NCI-H187 treated with DMSO at 0.1 percent for 48 hours (cell line): ENCODE measurements around the gene FCN3.

Source experiments
- DNase-seq: peaks from one replicate; lab custom pipeline; 2025; lab: John Stamatoyannopoulos, UW

Gene FCN3

GRCh38 chr1:27380224-27380623, 5.6 kb upstream of the FCN3 start:
- DNase-seq, result no peak

- no peak for DNase-seq
These were observed 5.0 kb upstream of the FCN3 start for GRCh38 chr1:27379564-27380122.

- DNase-seq, result no peak
These were observed 3.3 kb upstream of the FCN3 start for GRCh38 chr1:27377760-27378495.

GRCh38 chr1:27372808-27373690, 1.6 kb downstream of the FCN3 start:
- no peak for DNase-seq

- no peak for DNase-seq
These were observed 2.4 kb downstream of the FCN3 start for GRCh38 chr1:27372022-27372807.

GRCh38 chr1:27368869-27369582, 5.6 kb downstream of the FCN3 start:
- DNase-seq, result no peak

- DNase-seq, result no peak
These were observed 7.4 kb downstream of the FCN3 start for GRCh38 chr1:27367160-27367650.

GRCh38 chr1:27366411-27367159, 8.0 kb downstream of the FCN3 start, which contains the start of gene MAP3K6:
MAP3K6 (minus strand) TSS chr1:27366961; CDS start chr1:27366597, 364 bp downstream.
- DNase-seq, result peak; percentile 9

- DNase-seq, result no peak
These were observed 8.6 kb downstream of the FCN3 start for GRCh38 chr1:27366113-27366410.

GRCh38 chr1:27365372-27366112, 9.1 kb downstream of the FCN3 start:
- peak; percentile 74 for DNase-seq

- no peak for DNase-seq
These were observed 9.8 kb downstream of the FCN3 start for GRCh38 chr1:27364696-27365371.

GRCh38 chr1:27363766-27364695, 10.6 kb downstream of the FCN3 start:
- DNase-seq, result no peak

- no peak for DNase-seq
These were observed 13.1 kb downstream of the FCN3 start for GRCh38 chr1:27361553-27361952.

- DNase-seq, result no peak
These were observed 13.6 kb downstream of the FCN3 start for GRCh38 chr1:27361044-27361402.

- DNase-seq, result no peak
These were observed 14.2 kb downstream of the FCN3 start for GRCh38 chr1:27360159-27361043.

- DNase-seq, result no peak
These were observed 14.8 kb downstream of the FCN3 start for GRCh38 chr1:27359822-27360158.

- DNase-seq, result no peak
These were observed 15.7 kb downstream of the FCN3 start for GRCh38 chr1:27358928-27359313.
